Testis (tissue), 3 donors: Measurements from ENCODE around the gene KLC1. TPM values are rescaled to one million over a fixed set of nuclear protein-coding genes. Genes with fewer than 3 reads are reported as not detected.

Experiments
- DNase-seq: peaks from one replicate; pipeline ENCODE4 v3.0.0-alpha.2; 2019
- H3K27ac ChIP-seq, 2 donors: fragments of 200-600 bp; sonication (generic); one replicate each; pipeline ENCODE4 v1.5.1; 2019
- H3K27me3 ChIP-seq: fragments of 200-600 bp; sonication (generic); one replicate; pipeline ENCODE4 v1.5.1; 2019
- H3K36me3 ChIP-seq: fragments of 200-600 bp; sonication (generic); one replicate; pipeline ENCODE4 v1.5.1; 2017; ENCODE audit warnings: low read depth; ENCODE audit errors: missing control alignments
- H3K4me1 ChIP-seq: fragments of 200-600 bp; sonication (generic); one replicate; pipeline ENCODE4 v1.5.1; 2019
- H3K4me3 ChIP-seq, 2 donors: fragments of 200-600 bp; sonication (generic); one replicate each; pipeline ENCODE4 v1.5.1; 2017 to 2019
- H3K9me3 ChIP-seq: fragments of 200-600 bp; sonication (generic); one replicate; pipeline ENCODE4 v1.5.1; 2017
- CTCF ChIP-seq, 3 experiments: fragments of 450-650 bp in 2 of 3; fragments of 200-600 bp in 1 of 3; sonication (generic) in 1 of 3; IDR thresholded peaks; one replicate each; pipeline ENCODE4 v1.5.1; 2016 to 2019; ENCODE audit warnings: antibody characterized with exemption in 3 of 3, mild to moderate bottlenecking in 2 of 3, moderate library complexity in 1 of 3
- POLR2A ChIP-seq: fragments of 450-650 bp; IDR thresholded peaks from one replicate; pipeline ENCODE4 v1.6.1; 2017; ENCODE audit warnings: antibody characterized with exemption, mild to moderate bottlenecking, moderate library complexity
- WGBS, 2 donors: methylation state at CpG; one replicate each; pipeline ENCODE4 v1.1.5; 2018; 5-methylcytosine and 5-hydroxymethylcytosine counted together
- intact Hi-C: fragments of 100-400 bp; cut with DNase I; formaldehyde crosslinking; loops from one replicate; pipeline ENCODE4 v1.15.1; 2023; ENCODE audit warnings: low total_unique reads
- polyA plus RNA-seq: library from polyadenylated mRNA; stranded (reverse); fragments of 350-450 nt; fragmentation: Illumina TruSeq; extraction: RNeasy Lipid Tissue Mini Kit (QIAGEN cat#74804); gene quantifications from one replicate; pipeline ENCODE4 v1.2.3, GENCODE V29; 2014; ENCODE audit warnings: low read depth, low replicate concordance; ENCODE audit not compliant: insufficient read depth
- total RNA-seq, 2 donors: library from RNA; depleted of rRNA; stranded (reverse); fragments of >200 nt; gene quantifications; one replicate each; pipeline ENCODE4 v1.2.3, GENCODE V29; 2016

The KLC1 gene
- total and polyA plus RNA-seq, 3 donors from 2014 or later, result 92.9 to 473 (median 379) TPM

GRCh38 chr14:103656031-103656755 lies 27.2 kb downstream of the KLC1 start:
- H3K4me3 ChIP-seq, result no peak overlapping the region
- 78 to 85% methylated on average over 4 of the region's 4 CpGs for WGBS, 2 donors

GRCh38 chr14:103656756-103657133 lies 27.7 kb downstream of the KLC1 start:
- 29 to 87% methylated on average over 1 of the region's 1 CpG for WGBS, 2 donors
- no peak overlapping the region for H3K27ac ChIP-seq
- H3K36me3 ChIP-seq, result no peaks in the 10 kb centered on the region
- peaks cover 21% of the 10 kb centered on the region for H3K4me1 ChIP-seq
- intact Hi-C loops, result no loop called here
- H3K9me3 ChIP-seq, result no peaks in the 10 kb centered on the region
- DNase-seq, result no peak
- no peak overlapping the region for H3K4me3 ChIP-seq
- TF ChIP-seq CTCF (IDR thresholded peaks at IDR 0.05) (no peak), POLR2A (no peak)
- H3K27me3 ChIP-seq, result no peaks in the 10 kb centered on the region

More at GRCh38 chr14:103656031-103656755, 27.2 kb downstream of the KLC1 start:
- TF ChIP-seq POLR2A (no peak), CTCF (IDR thresholded peaks at IDR 0.05) (no peak)
- H3K27me3 ChIP-seq, result no peaks in the 10 kb centered on the region
- peaks cover 23% of the 10 kb centered on the region for H3K4me1 ChIP-seq
- no peaks in the 10 kb centered on the region for H3K36me3 ChIP-seq
- DNase-seq, result no peak
- intact Hi-C loops, result no loop called here
- H3K27ac ChIP-seq, result no peak overlapping the region
- H3K9me3 ChIP-seq, result no peaks in the 10 kb centered on the region

GRCh38 chr14:103657471-103657870 lies 28.5 kb downstream of the KLC1 start:
- intact Hi-C loops, result no loop called here
- H3K4me3 ChIP-seq, result no peak overlapping the region
- H3K36me3 ChIP-seq, result no peaks in the 10 kb centered on the region
- TF ChIP-seq POLR2A (no peak), CTCF (IDR thresholded peaks at IDR 0.05) (no peak)
- WGBS, 2 donors, result 82 to 85% methylated on average over 13 of the region's 13 CpGs
- peaks cover 17% of the 10 kb centered on the region for H3K4me1 ChIP-seq
- H3K27me3 ChIP-seq, result no peaks in the 10 kb centered on the region
- no peak overlapping the region for H3K27ac ChIP-seq
- no peak for DNase-seq
- no peaks in the 10 kb centered on the region for H3K9me3 ChIP-seq

GRCh38 chr14:103659631-103660030 lies 30.6 kb downstream of the KLC1 start:
- no peaks in the 10 kb centered on the region for H3K4me1 ChIP-seq
- H3K9me3 ChIP-seq, result no peaks in the 10 kb centered on the region
- no peaks in the 10 kb centered on the region for H3K36me3 ChIP-seq
- no peak overlapping the region for H3K27ac ChIP-seq
- H3K4me3 ChIP-seq, result no peak overlapping the region
- no peaks in the 10 kb centered on the region for H3K27me3 ChIP-seq
- no peak for DNase-seq
- TF ChIP-seq POLR2A (no peak), CTCF (IDR thresholded peaks at IDR 0.05) (no peak)
- WGBS, 2 donors, result 87 to 97% methylated on average over 7 of the region's 7 CpGs
- intact Hi-C loops, result no loop called here

GRCh38 chr14:103662029-103662428 lies 33.0 kb downstream of the KLC1 start:
- no peaks in the 10 kb centered on the region for H3K36me3 ChIP-seq
- intact Hi-C loops, result no loop called here

More at GRCh38 chr14:103662029-103662428, 33.0 kb downstream of the KLC1 start:
- TF ChIP-seq POLR2A (no peak), CTCF (IDR thresholded peaks at IDR 0.05) (no peak)
- no peaks in the 10 kb centered on the region for H3K4me1 ChIP-seq
- WGBS, 2 donors, result 93 to 94% methylated on average over 10 of the region's 10 CpGs
- no peaks in the 10 kb centered on the region for H3K27me3 ChIP-seq
- no peak for DNase-seq
- H3K27ac ChIP-seq, result no peak overlapping the region
- H3K9me3 ChIP-seq, result no peaks in the 10 kb centered on the region
- H3K4me3 ChIP-seq, result no peak overlapping the region
